ENCODE measurements around the gene RBMS2.

Gene RBMS2

GRCh38 chr12:56614627-56615026 is 93.0 kb downstream of the RBMS2 start:
- no peak overlapping the region for H2BK15ac ChIP-seq (ENCODE audit: low read depth, poor library complexity, severe bottlenecking)
- no peak overlapping the region for H3K4me2 ChIP-seq (ENCODE audit: low read length, poor library complexity, severe bottlenecking)
- H4K91ac ChIP-seq (ENCODE audit: low read length): no peak overlapping the region
- H2BK5ac ChIP-seq (ENCODE audit: low read depth, low read length, poor library complexity, severe bottlenecking): no peak overlapping the region
- no peak overlapping the region for H3K4ac ChIP-seq (ENCODE audit: low read depth in 1 of 2, low read length in 2 of 2)
- 96% methylated on average over 8 of the region's 8 CpGs for WGBS
- no peak overlapping the region for H3K27ac ChIP-seq (ENCODE audit: low read length, poor library complexity, severe bottlenecking)
- H3K27me3 ChIP-seq (ENCODE audit: control insufficient read depth in 1 of 2, insufficient read depth in 1 of 2, low read length in 2 of 2): no peaks in the 10 kb centered on the region
- H2BK12ac ChIP-seq (ENCODE audit: low read length in 2 of 2): no peak overlapping the region
- no peak overlapping the region for H3K9ac ChIP-seq (ENCODE audit: low read length)
- no peak overlapping the region for H3K18ac ChIP-seq (ENCODE audit: low read depth in 1 of 2, low read length in 2 of 2)
- H2BK120ac ChIP-seq (ENCODE audit: low read depth, low read length): no peak overlapping the region
- no peaks in the 10 kb centered on the region for H3K9me3 ChIP-seq (ENCODE audit: control insufficient read depth, low read length)
- no peak overlapping the region for H2AFZ ChIP-seq (ENCODE audit: low read depth, low read length)
- no peak overlapping the region for H3K23ac ChIP-seq (ENCODE audit: low read length in 2 of 2)
- H3K4me1 ChIP-seq (ENCODE audit: control insufficient read depth, insufficient read depth, low read depth, low read length): no peaks in the 10 kb centered on the region
- no peak overlapping the region for H3K14ac ChIP-seq (ENCODE audit: low read length in 2 of 2)
- peaks cover 41% of the 10 kb centered on the region for H3K79me1 ChIP-seq (replicated peaks; ENCODE audit: low read length, poor library complexity, severe bottlenecking)
- no peak for DNase-seq
- H4K8ac ChIP-seq (ENCODE audit: low read length): no peak overlapping the region
- no peak overlapping the region for H3K4me3 ChIP-seq (ENCODE audit: insufficient read depth in 1 of 2, low read depth in 1 of 2, low read length in 2 of 2)
- peaks cover 54 to 96% of the 10 kb centered on the region in 2 experiments for H3K36me3 ChIP-seq (ENCODE audit: control insufficient read depth in 1 of 2, insufficient read depth in 2 of 2, low read depth in 1 of 2, low read length in 2 of 2)
- no peak overlapping the region for H2AK5ac ChIP-seq (ENCODE audit: low read length, severe bottlenecking)

GRCh38 chr12:56616244-56616643 is 94.6 kb downstream of the RBMS2 start:
- H3K18ac ChIP-seq (ENCODE audit: low read depth in 1 of 2, low read length in 2 of 2): no peak overlapping the region
- H2BK15ac ChIP-seq (ENCODE audit: low read depth, poor library complexity, severe bottlenecking): no peak overlapping the region
- no peak for DNase-seq
- H4K8ac ChIP-seq (ENCODE audit: low read length): no peak overlapping the region
- no peak overlapping the region for H2AK5ac ChIP-seq (ENCODE audit: low read length, severe bottlenecking)
- H3K9me3 ChIP-seq (ENCODE audit: control insufficient read depth, low read length): no peaks in the 10 kb centered on the region
- no peaks in the 10 kb centered on the region for H3K27me3 ChIP-seq (ENCODE audit: control insufficient read depth in 1 of 2, insufficient read depth in 1 of 2, low read length in 2 of 2)
- H3K4me3 ChIP-seq (ENCODE audit: insufficient read depth in 1 of 2, low read depth in 1 of 2, low read length in 2 of 2): no peak overlapping the region
- 100% methylated on average over 3 of the region's 3 CpGs for WGBS
- no peak overlapping the region for H3K4ac ChIP-seq (ENCODE audit: low read depth in 1 of 2, low read length in 2 of 2)
- peaks cover 51 to 96% of the 10 kb centered on the region in 2 experiments for H3K36me3 ChIP-seq (ENCODE audit: control insufficient read depth in 1 of 2, insufficient read depth in 2 of 2, low read depth in 1 of 2, low read length in 2 of 2)
- no peak overlapping the region for H2BK12ac ChIP-seq (ENCODE audit: low read length in 2 of 2)
- H2BK120ac ChIP-seq (ENCODE audit: low read depth, low read length): no peak overlapping the region
- H3K79me1 ChIP-seq (replicated peaks; ENCODE audit: low read length, poor library complexity, severe bottlenecking): peaks cover 39% of the 10 kb centered on the region
- H3K14ac ChIP-seq (ENCODE audit: low read length in 2 of 2): no peak overlapping the region
- H2AFZ ChIP-seq (ENCODE audit: low read depth, low read length): no peak overlapping the region
- no peak overlapping the region for H3K27ac ChIP-seq (ENCODE audit: low read length, poor library complexity, severe bottlenecking)
- H3K4me2 ChIP-seq (ENCODE audit: low read length, poor library complexity, severe bottlenecking): no peak overlapping the region
- H3K9ac ChIP-seq (ENCODE audit: low read length): no peak overlapping the region
- no peaks in the 10 kb centered on the region for H3K4me1 ChIP-seq (ENCODE audit: control insufficient read depth, insufficient read depth, low read depth, low read length)
- H4K91ac ChIP-seq (ENCODE audit: low read length): no peak overlapping the region
- H3K23ac ChIP-seq (ENCODE audit: low read length in 2 of 2): no peak overlapping the region
- no peak overlapping the region for H2BK5ac ChIP-seq (ENCODE audit: low read depth, low read length, poor library complexity, severe bottlenecking)

- H2BK15ac ChIP-seq (ENCODE audit: low read depth, poor library complexity, severe bottlenecking): no peak overlapping the region
These were observed 95.3 kb downstream of the RBMS2 start for GRCh38 chr12:56616925-56617324.

DNA sequence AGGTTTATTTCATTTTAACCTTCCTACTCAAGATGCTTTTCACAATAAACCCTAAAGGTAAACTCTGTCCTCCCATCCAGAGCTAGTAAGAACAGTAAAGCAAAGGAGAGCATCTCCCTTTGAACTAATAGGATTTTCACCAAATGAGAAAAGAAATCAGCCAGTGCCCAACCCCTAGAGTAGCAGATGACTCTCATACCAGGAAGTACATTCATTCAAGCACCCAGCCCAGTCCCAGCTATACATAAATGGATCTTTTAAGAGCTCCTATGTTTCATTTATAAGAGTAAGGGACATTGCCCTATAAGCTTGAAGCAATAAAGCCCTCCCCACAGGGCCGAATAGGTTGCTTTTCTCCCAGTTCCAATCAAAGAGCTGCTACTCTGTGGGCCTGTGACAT is 100.9 kb downstream of the RBMS2 start:
- Histone ChIP-seq H3K36me3 (ENCODE audit: control insufficient read depth in 1 of 2, insufficient read depth in 2 of 2, low read depth in 1 of 2, low read length in 2 of 2) (peaks cover 18 to 77% of the 10 kb centered on the region in 2 experiments), H3K4ac (ENCODE audit: low read depth in 1 of 2, low read length in 2 of 2) (no peak overlapping the region), H3K4me2 (ENCODE audit: low read length, poor library complexity, severe bottlenecking) (no peak overlapping the region), H3K27ac (ENCODE audit: low read length, poor library complexity, severe bottlenecking) (no peak overlapping the region), H2BK12ac (ENCODE audit: low read length in 2 of 2) (no peak overlapping the region), H3K9me3 (ENCODE audit: control insufficient read depth, low read length) (no peaks in the 10 kb centered on the region), H2AK5ac (ENCODE audit: low read length, severe bottlenecking) (no peak overlapping the region), H3K27me3 (ENCODE audit: control insufficient read depth in 1 of 2, insufficient read depth in 1 of 2, low read length in 2 of 2) (no peaks in the 10 kb centered on the region), H3K23ac (ENCODE audit: low read length in 2 of 2) (no peak overlapping the region), H4K8ac (ENCODE audit: low read length) (no peak overlapping the region), H3K9ac (ENCODE audit: low read length) (peak overlapping the region; percentile 27), H3K14ac (ENCODE audit: low read length in 2 of 2) (no peak overlapping the region), H2BK15ac (ENCODE audit: low read depth, poor library complexity, severe bottlenecking) (no peak overlapping the region), H3K4me3 (ENCODE audit: insufficient read depth in 1 of 2, low read depth in 1 of 2, low read length in 2 of 2) (no peak overlapping the region), H2BK5ac (ENCODE audit: low read depth, low read length, poor library complexity, severe bottlenecking) (no peak overlapping the region), H3K4me1 (ENCODE audit: control insufficient read depth, insufficient read depth, low read depth, low read length) (peaks cover 6% of the 10 kb centered on the region), H3K18ac (ENCODE audit: low read depth in 1 of 2, low read length in 2 of 2) (no peak overlapping the region), H2BK120ac (ENCODE audit: low read depth, low read length) (no peak overlapping the region), H4K91ac (ENCODE audit: low read length) (no peak overlapping the region), H2AFZ (ENCODE audit: low read depth, low read length) (no peak overlapping the region), H3K79me1 (replicated peaks; ENCODE audit: low read length, poor library complexity, severe bottlenecking) (peaks cover 3% of the 10 kb centered on the region)
- WGBS: 100% methylated on average over 1 of the region's 1 CpG
- DNase-seq: no peak

More at GRCh38 chr12:56616925-56617324, 95.3 kb downstream of the RBMS2 start:
- no peak overlapping the region for H3K27ac ChIP-seq (ENCODE audit: low read length, poor library complexity, severe bottlenecking)
- no peak overlapping the region for H2BK12ac ChIP-seq (ENCODE audit: low read length in 2 of 2)
- H3K36me3 ChIP-seq (ENCODE audit: control insufficient read depth in 1 of 2, insufficient read depth in 2 of 2, low read depth in 1 of 2, low read length in 2 of 2): peaks cover 47 to 95% of the 10 kb centered on the region in 2 experiments
- H3K14ac ChIP-seq (ENCODE audit: low read length in 2 of 2): no peak overlapping the region
- no peak overlapping the region for H3K4me2 ChIP-seq (ENCODE audit: low read length, poor library complexity, severe bottlenecking)
- H3K79me1 ChIP-seq (replicated peaks; ENCODE audit: low read length, poor library complexity, severe bottlenecking): peaks cover 34% of the 10 kb centered on the region
- H2AFZ ChIP-seq (ENCODE audit: low read depth, low read length): no peak overlapping the region
- H2BK5ac ChIP-seq (ENCODE audit: low read depth, low read length, poor library complexity, severe bottlenecking): no peak overlapping the region
- H3K4me1 ChIP-seq (ENCODE audit: control insufficient read depth, insufficient read depth, low read depth, low read length): no peaks in the 10 kb centered on the region
- H2BK120ac ChIP-seq (ENCODE audit: low read depth, low read length): no peak overlapping the region
- no peak overlapping the region for H3K4ac ChIP-seq (ENCODE audit: low read depth in 1 of 2, low read length in 2 of 2)
- H3K18ac ChIP-seq (ENCODE audit: low read depth in 1 of 2, low read length in 2 of 2): no peak overlapping the region
- H3K27me3 ChIP-seq (ENCODE audit: control insufficient read depth in 1 of 2, insufficient read depth in 1 of 2, low read length in 2 of 2): no peaks in the 10 kb centered on the region
- DNase-seq: no peak
- H4K91ac ChIP-seq (ENCODE audit: low read length): no peak overlapping the region
- H2AK5ac ChIP-seq (ENCODE audit: low read length, severe bottlenecking): no peak overlapping the region
- peak overlapping the region; percentile 24 for H3K9ac ChIP-seq (ENCODE audit: low read length)
- H3K23ac ChIP-seq (ENCODE audit: low read length in 2 of 2): no peak overlapping the region
- H4K8ac ChIP-seq (ENCODE audit: low read length): no peak overlapping the region
- no peak overlapping the region for H3K4me3 ChIP-seq (ENCODE audit: insufficient read depth in 1 of 2, low read depth in 1 of 2, low read length in 2 of 2)
- no peaks in the 10 kb centered on the region for H3K9me3 ChIP-seq (ENCODE audit: control insufficient read depth, low read length)

Measured in mesenchymal stem cell (in vitro differentiated cells and primary cell).